Gastrocnemius medialis (tissue), 4 donors: Measurements from ENCODE around the gene NLK.

Source experiments
- CTCF ChIP-seq, 5 experiments: fragments of 450-650 bp in 3 of 5; fragments of 200-600 bp in 2 of 5; sonication (generic) in 2 of 5; IDR thresholded peaks in 4 of 5; conservative IDR thresholded peaks in 1 of 5; 1 replicate in 4 of 5; 2 replicates in 1 of 5; pipeline ENCODE4 v1.5.1; 2016 to 2019; ENCODE audit warnings: antibody characterized with exemption in 5 of 5, mild to moderate bottlenecking in 3 of 5, moderate library complexity in 3 of 5
- POLR2A ChIP-seq, 2 donors: fragments of 450-650 bp; IDR thresholded peaks; one replicate each; pipeline ENCODE4 v1.6.1; 2017; ENCODE audit warnings: antibody characterized with exemption in 2 of 2, mild to moderate bottlenecking in 2 of 2, moderate library complexity in 2 of 2

GRCh38 chr17:28040406-28040805 lies 2.1 kb upstream of the NLK start:
- TF ChIP-seq POLR2A (IDR thresholded peaks at IDR 0.05) (no peak), CTCF (IDR thresholded peaks at IDR 0.05 in 4 of 5, conservative IDR thresholded peaks at IDR 0.05 in 1 of 5) (no peak)
